Smooth muscle cell (in vitro differentiated cells): ENCODE results near the gene WASF1. TPM values are rescaled to one million over a fixed set of nuclear protein-coding genes. Genes with fewer than 3 reads are reported as not detected.

Source experiments
- DNase-seq: peaks from one replicate; lab custom pipeline; 2025; ENCODE audit not compliant: unreplicated experiment; lab: John Stamatoyannopoulos, UW
- H2AFZ ChIP-seq: fragments of 200-600 bp; sonication (generic); 2 replicates; pipeline ENCODE4 v1.6.0; 2016; ENCODE audit warnings: antibody characterized with exemption, low read depth, mild to moderate bottlenecking
- H3F3A ChIP-seq: fragments of 200-600 bp; sonication (generic); 2 replicates; pipeline ENCODE4 v1.6.0; 2017; ENCODE audit warnings: antibody characterized with exemption, low read depth
- H3K27ac ChIP-seq: fragments of 200-600 bp; sonication (generic); 2 replicates; pipeline ENCODE4 v1.5.1; 2016; ENCODE audit warnings: low read depth, mild to moderate bottlenecking
- H3K27me3 ChIP-seq: fragments of 200-600 bp; sonication (generic); 2 replicates; pipeline ENCODE4 v1.6.1; 2016; ENCODE audit warnings: low read depth, mild to moderate bottlenecking
- H3K36me3 ChIP-seq: fragments of 200-600 bp; sonication (generic); 2 replicates; pipeline ENCODE4 v1.5.1; 2016; ENCODE audit warnings: low read depth
- H3K4me1 ChIP-seq: fragments of 200-600 bp; sonication (generic); 2 replicates; pipeline ENCODE4 v1.5.1; 2016; ENCODE audit warnings: low read depth
- H3K4me2 ChIP-seq: fragments of 200-600 bp; sonication (generic); 2 replicates; pipeline ENCODE4 v1.6.0; 2016; ENCODE audit warnings: mild to moderate bottlenecking
- H3K4me3 ChIP-seq: fragments of 200-600 bp; sonication (generic); 2 replicates; pipeline ENCODE4 v1.5.1; 2016; ENCODE audit warnings: mild to moderate bottlenecking
- H3K79me2 ChIP-seq: fragments of 200-600 bp; sonication (generic); 2 replicates; pipeline ENCODE4 v1.6.0; 2016; ENCODE audit warnings: low read depth, mild to moderate bottlenecking
- H3K9ac ChIP-seq: fragments of 200-600 bp; sonication (generic); 2 replicates; pipeline ENCODE4 v1.6.0; 2016; ENCODE audit warnings: low read depth
- H3K9me3 ChIP-seq: fragments of 200-600 bp; sonication (generic); replicated peaks from 2 replicates; pipeline ENCODE4 v1.5.1; 2016; ENCODE audit warnings: low read depth
- H4K20me1 ChIP-seq: fragments of 200-600 bp; sonication (generic); 2 replicates; pipeline ENCODE4 v1.6.0; 2016; ENCODE audit warnings: low read depth
- CTCF ChIP-seq: fragments of 200-600 bp; sonication (generic); IDR thresholded peaks from 2 replicates; pipeline ENCODE4 v1.5.1; 2017; ENCODE audit warnings: borderline replicate concordance, mild to moderate bottlenecking, antibody characterized with exemption; ENCODE audit not compliant: insufficient read depth, poor library complexity, severe bottlenecking
- WGBS: methylation state at CpG from one replicate; pipeline ENCODE4 v1.1.7; 2016; ENCODE audit warnings: low lambda C conversion rate; 5-methylcytosine and 5-hydroxymethylcytosine counted together
- polyA plus RNA-seq: library from polyadenylated mRNA; unstranded; fragments of >200 nt; fragmentation: Nextera tagmentation; extraction: Ambion mirVana; gene quantifications from 2 replicates; pipeline ENCODE4 v1.2.1, GENCODE V29; 2016
- total RNA-seq: library from RNA; depleted of rRNA; stranded (reverse); fragments of >200 nt; gene quantifications from 2 replicates; pipeline ENCODE4 v1.2.3, GENCODE V29; 2014

The WASF1 gene
- total and polyA plus RNA-seq, 2 experiments from 2014 or later, result 16.9 to 26.5 TPM

GRCh38 chr6:110207652-110208051, 28.2 kb upstream of the WASF1 start:
- Histone ChIP-seq H3K36me3 (peaks cover 18% of the 10 kb centered on the region), H3K4me1 (no peaks in the 10 kb centered on the region), H3K9me3 (no peaks in the 10 kb centered on the region), H4K20me1 (peaks cover 27% of the 10 kb centered on the region), H3K4me3 (no peak overlapping the region), H3K27me3 (no peaks in the 10 kb centered on the region), H3K4me2 (no peak overlapping the region), H3K9ac (no peak overlapping the region), H3F3A (no peaks in the 10 kb centered on the region), H3K27ac (no peak overlapping the region), H3K79me2 (peaks cover 6% of the 10 kb centered on the region), H2AFZ (no peak overlapping the region)
- WGBS, result 99% methylated on average over 3 of the region's 3 CpGs
- TF ChIP-seq CTCF, result no peak
- no peak for DNase-seq

- H3K4me2 ChIP-seq, result no peak overlapping the region
- H3K27me3 ChIP-seq, result no peaks in the 10 kb centered on the region
- no peaks in the 10 kb centered on the region for H3K36me3 ChIP-seq
- H3K9ac ChIP-seq, result no peak overlapping the region
- no peak overlapping the region for H2AFZ ChIP-seq
- H3F3A ChIP-seq, result no peaks in the 10 kb centered on the region
- no peaks in the 10 kb centered on the region for H3K9me3 ChIP-seq
- H4K20me1 ChIP-seq, result peaks cover 65% of the 10 kb centered on the region
- no peak for TF ChIP-seq CTCF
- peaks cover 52% of the 10 kb centered on the region for H3K79me2 ChIP-seq
- H3K27ac ChIP-seq, result no peak overlapping the region
- no peak for DNase-seq
- H3K4me1 ChIP-seq, result no peaks in the 10 kb centered on the region
- no peak overlapping the region for H3K4me3 ChIP-seq
- WGBS, result 95% methylated on average over 3 of the region's 3 CpGs
Measured at GRCh38 chr6:110201151-110201884, 21.8 kb upstream of the WASF1 start.

- H4K20me1 ChIP-seq, result peaks cover 53% of the 10 kb centered on the region
Measured at GRCh38 chr6:110198561-110198960, 19.1 kb upstream of the WASF1 start.

More at GRCh38 chr6:110198561-110198960, 19.1 kb upstream of the WASF1 start:
- H3K4me3 ChIP-seq, result no peak overlapping the region
- no peak for TF ChIP-seq CTCF
- peaks cover 53% of the 10 kb centered on the region for H3K79me2 ChIP-seq
- H3K9me3 ChIP-seq, result no peaks in the 10 kb centered on the region
- no peak overlapping the region for H3K27ac ChIP-seq
- H3K4me1 ChIP-seq, result no peaks in the 10 kb centered on the region
- H3K4me2 ChIP-seq, result no peak overlapping the region
- DNase-seq, result no peak
- no peak overlapping the region for H3K9ac ChIP-seq
- H2AFZ ChIP-seq, result no peak overlapping the region
- no peaks in the 10 kb centered on the region for H3K36me3 ChIP-seq
- 96% methylated on average over 3 of the region's 3 CpGs for WGBS
- H3K27me3 ChIP-seq, result no peaks in the 10 kb centered on the region
- H3F3A ChIP-seq, result no peaks in the 10 kb centered on the region
